Measurements from ENCODE around the gene DENND2D. TPM values are rescaled to one million over a fixed set of nuclear protein-coding genes. Genes with fewer than 3 reads are reported as not detected.

Gene DENND2D
- total RNA-seq, 8 experiments from 2014 or later, result 0.36 to 23.4 (median 1.4) TPM

GRCh38 chr1:111197598-111198284, 2.7 kb downstream of the DENND2D start:
- 31 to 69% (median 57%) methylated on average over 3 to 4 of the region's 6 CpGs; no CpG with 5 or more reads in 4 of the 10 experiments for WGBS, 10 experiments
- no peak overlapping the region for H3K4me3 ChIP-seq
- H3K27ac ChIP-seq, result no peak overlapping the region
- in situ Hi-C loops (cut with MboI; ENCODE audit: low pct_unique_long_range_greater_than_20kb in 2 of 9, low sequenced_read_pairs in 9 of 9, unreplicated experiment in 9 of 9), result no loop called here
- no peaks in the 10 kb centered on the region for H3K4me1 ChIP-seq (replicated peaks in 1 of 2)
- peak in 1 of 8 experiments; percentile 65 for ATAC-seq (replicated peaks in 6 of 8)

GRCh38 chr1:111196213-111196612, 4.2 kb downstream of the DENND2D start:
- WGBS, 10 experiments, result 50 to 100% (median 80%) methylated on average over 1 to 2 of the region's 2 CpGs; no CpG with 5 or more reads in 4 of the 10 experiments
- in situ Hi-C loops (cut with MboI; ENCODE audit: low pct_unique_long_range_greater_than_20kb in 2 of 9, low sequenced_read_pairs in 9 of 9, unreplicated experiment in 9 of 9), result no loop called here
- H3K4me3 ChIP-seq, result no peak overlapping the region
- H3K4me1 ChIP-seq (replicated peaks in 1 of 2), result no peaks in the 10 kb centered on the region
- no peak for ATAC-seq (replicated peaks in 6 of 8)
- H3K27ac ChIP-seq, result no peak overlapping the region

- no peak for ATAC-seq (replicated peaks in 6 of 8)
- Histone ChIP-seq H3K4me1 (replicated peaks in 1 of 2) (no peaks in the 10 kb centered on the region), H3K27ac (no peak overlapping the region), H3K4me3 (no peak overlapping the region)
- 71 to 89% (median 81%) methylated on average over 2 to 4 of the region's 4 CpGs; no CpG with 5 or more reads in 3 of the 10 experiments for WGBS, 10 experiments
- in situ Hi-C loops (cut with MboI; ENCODE audit: low pct_unique_long_range_greater_than_20kb in 2 of 9, low sequenced_read_pairs in 9 of 9, unreplicated experiment in 9 of 9), result no loop called here
These were observed 5.3 kb downstream of the DENND2D start for GRCh38 chr1:111195002-111195684.

GRCh38 chr1:111193712-111194480, 6.5 kb downstream of the DENND2D start:
- Histone ChIP-seq H3K27ac (peak overlapping the region in 1 of 2 donors; percentile 17), H3K4me3 (no peak overlapping the region), H3K4me1 (replicated peaks in 1 of 2) (no peaks in the 10 kb centered on the region)
- peak in 2 of 8 experiments; percentile 10 to 56 for ATAC-seq (replicated peaks in 6 of 8)
- 50 to 100% (median 76%) methylated on average over 1 to 3 of the region's 3 CpGs; no CpG with 5 or more reads in 2 of the 10 experiments for WGBS, 10 experiments
- in situ Hi-C loops (cut with MboI; ENCODE audit: low pct_unique_long_range_greater_than_20kb in 2 of 9, low sequenced_read_pairs in 9 of 9, unreplicated experiment in 9 of 9), result no loop called here

- H3K27ac ChIP-seq, result no peak overlapping the region
- ATAC-seq (replicated peaks in 6 of 8), result peak in 3 of 8 experiments; percentile 11 to 58 (median 51)
- H3K4me1 ChIP-seq (replicated peaks in 1 of 2), result no peaks in the 10 kb centered on the region
- 0 to 70% (median 54%) methylated on average over 1 to 9 of the region's 10 CpGs; no CpG with 5 or more reads in 2 of the 10 experiments for WGBS, 10 experiments
- in situ Hi-C loops (cut with MboI; ENCODE audit: low pct_unique_long_range_greater_than_20kb in 2 of 9, low sequenced_read_pairs in 9 of 9, unreplicated experiment in 9 of 9), result no loop called here
- H3K4me3 ChIP-seq, result no peak overlapping the region
These were observed 7.6 kb downstream of the DENND2D start for GRCh38 chr1:111192658-111193519.

GRCh38 chr1:111192074-111192473, 8.4 kb downstream of the DENND2D start:
- no peak overlapping the region for H3K27ac ChIP-seq
- H3K4me1 ChIP-seq (replicated peaks in 1 of 2), result no peaks in the 10 kb centered on the region
- WGBS, 10 experiments, result 20 to 100% (median 90%) methylated on average over 1 to 3 of the region's 5 CpGs; no CpG with 5 or more reads in 5 of the 10 experiments
- in situ Hi-C loops (cut with MboI; ENCODE audit: low pct_unique_long_range_greater_than_20kb in 2 of 9, low sequenced_read_pairs in 9 of 9, unreplicated experiment in 9 of 9), result no loop called here
- no peak overlapping the region for H3K4me3 ChIP-seq
- no peak for ATAC-seq (replicated peaks in 6 of 8)

- in situ Hi-C loops (cut with MboI; ENCODE audit: low pct_unique_long_range_greater_than_20kb in 2 of 9, low sequenced_read_pairs in 9 of 9, unreplicated experiment in 9 of 9), result no loop called here
- 0 to 100% (median 76%) methylated on average over 1 to 3 of the region's 3 CpGs; no CpG with 5 or more reads in 1 of the 10 experiments for WGBS, 10 experiments
- no peak overlapping the region for H3K4me3 ChIP-seq
- H3K27ac ChIP-seq, result no peak overlapping the region
- no peaks in the 10 kb centered on the region for H3K4me1 ChIP-seq (replicated peaks in 1 of 2)
- peak in 3 of 8 experiments; percentile 61 to 82 (median 65) for ATAC-seq (replicated peaks in 6 of 8)
These were observed 8.9 kb downstream of the DENND2D start for GRCh38 chr1:111191496-111191895.

- 0 to 100% (median 89%) methylated on average over 1 to 2 of the region's 2 CpGs; no CpG with 5 or more reads in 2 of the 10 experiments for WGBS, 10 experiments
- Histone ChIP-seq H3K27ac (no peak overlapping the region), H3K4me3 (no peak overlapping the region), H3K4me1 (replicated peaks in 1 of 2) (no peaks in the 10 kb centered on the region)
- in situ Hi-C loops (cut with MboI; ENCODE audit: low pct_unique_long_range_greater_than_20kb in 2 of 9, low sequenced_read_pairs in 9 of 9, unreplicated experiment in 9 of 9), result no loop called here
- ATAC-seq (replicated peaks in 6 of 8), result peak in 3 of 8 experiments; percentile 9 to 23 (median 10)
These were observed 9.5 kb downstream of the DENND2D start for GRCh38 chr1:111190931-111191451.

- in situ Hi-C loops (cut with MboI; ENCODE audit: low pct_unique_long_range_greater_than_20kb in 2 of 9, low sequenced_read_pairs in 9 of 9, unreplicated experiment in 9 of 9), result no loop called here
- ATAC-seq (replicated peaks in 6 of 8), result no peak
- H3K4me1 ChIP-seq (replicated peaks in 1 of 2), result no peaks in the 10 kb centered on the region
- H3K27ac ChIP-seq, result no peak overlapping the region
- H3K4me3 ChIP-seq, result no peak overlapping the region
These were observed 15.8 kb downstream of the DENND2D start for GRCh38 chr1:111184663-111185062.

- H3K27ac ChIP-seq, result no peak overlapping the region
- ATAC-seq (replicated peaks in 6 of 8), result peak in 3 of 8 experiments; percentile 96 to 99 (median 97)
- no peak overlapping the region for H3K4me3 ChIP-seq
- 0 to 100% (median 91%) methylated on average over 2 to 6 of the region's 6 CpGs for WGBS, 10 experiments
- in situ Hi-C loops (cut with MboI; ENCODE audit: low pct_unique_long_range_greater_than_20kb in 2 of 9, low sequenced_read_pairs in 9 of 9, unreplicated experiment in 9 of 9), result no loop called here
- H3K4me1 ChIP-seq (replicated peaks in 1 of 2), result no peaks in the 10 kb centered on the region
These were observed 17.0 kb downstream of the DENND2D start for GRCh38 chr1:111183308-111184069.

- Histone ChIP-seq H3K4me3 (no peak overlapping the region), H3K4me1 (replicated peaks in 1 of 2) (no peaks in the 10 kb centered on the region), H3K27ac (no peak overlapping the region)
- WGBS, 10 experiments, result 83 to 100% (median 97%) methylated on average over 1 to 2 of the region's 2 CpGs
- in situ Hi-C loops (cut with MboI; ENCODE audit: low pct_unique_long_range_greater_than_20kb in 2 of 9, low sequenced_read_pairs in 9 of 9, unreplicated experiment in 9 of 9), result no loop called here
- ATAC-seq (replicated peaks in 6 of 8), result no peak
These were observed 18.4 kb downstream of the DENND2D start for GRCh38 chr1:111182052-111182451.

Data from motor neuron (in vitro differentiated cells).